GM23338 (cell line): ENCODE data around the gene SCTR. TPM values are rescaled to one million over a fixed set of nuclear protein-coding genes. Genes with fewer than 3 reads are reported as not detected.

Source experiments
- ATAC-seq: fragments of 200-7000 bp; cut with Tn5 transposase; 3 replicates; pipeline ENCODE4 v1.9.1; 2020
- DNase-seq: peaks from one replicate; pipeline ENCODE4 v3.0.0-alpha.2; 2015; ENCODE audit warnings: low spot score
- H2AFZ ChIP-seq: fragments of 200-600 bp; sonication (generic); 2 replicates; pipeline ENCODE4 v1.8.0; 2016; ENCODE audit warnings: antibody characterized with exemption, mild to moderate bottlenecking, moderate library complexity
- H3F3A ChIP-seq: fragments of 200-600 bp; sonication (generic); replicated peaks from 2 replicates; pipeline ENCODE4 v1.8.0; 2017; ENCODE audit warnings: antibody characterized with exemption, mixed run types, low read depth
- H3K27ac ChIP-seq: fragments of 200-600 bp; sonication (generic); 2 replicates; pipeline ENCODE4 v1.6.1; 2016; ENCODE audit warnings: low read depth
- H3K27me3 ChIP-seq: fragments of 200-600 bp; sonication (generic); 2 replicates; pipeline ENCODE4 v1.8.0; 2016; ENCODE audit warnings: mild to moderate bottlenecking, mixed run types, moderate library complexity; ENCODE audit not compliant: insufficient read depth
- H3K36me3 ChIP-seq: fragments of 200-600 bp; sonication (generic); 2 replicates; pipeline ENCODE4 v1.8.0; 2016; ENCODE audit warnings: mild to moderate bottlenecking; ENCODE audit not compliant: insufficient read depth
- H3K4me1 ChIP-seq: fragments of 200-600 bp; sonication (generic); 2 replicates; pipeline ENCODE4 v1.8.0; 2016; ENCODE audit warnings: mild to moderate bottlenecking, moderate library complexity; ENCODE audit not compliant: insufficient read depth
- H3K4me2 ChIP-seq: fragments of 200-600 bp; sonication (generic); 2 replicates; pipeline ENCODE4 v1.7.1; 2017; ENCODE audit warnings: mixed run types
- H3K4me3 ChIP-seq: fragments of 200-600 bp; sonication (generic); 2 replicates; pipeline ENCODE4 v1.6.1; 2016; ENCODE audit warnings: mixed run types
- H3K79me2 ChIP-seq: fragments of 200-600 bp; sonication (generic); replicated peaks from 2 replicates; pipeline ENCODE4 v1.8.0; 2017; ENCODE audit warnings: mild to moderate bottlenecking; ENCODE audit not compliant: insufficient read depth
- H3K9me2 ChIP-seq: fragments of 200-600 bp; sonication (generic); 2 replicates; pipeline ENCODE4 v1.8.0; 2017; ENCODE audit not compliant: insufficient read depth
- H4K20me1 ChIP-seq: fragments of 200-600 bp; sonication (generic); replicated peaks from 2 replicates; pipeline ENCODE4 v1.8.0; 2017; ENCODE audit warnings: mild to moderate bottlenecking; ENCODE audit not compliant: insufficient read depth
- H3K27ac Mint-ChIP-seq: 2 replicates; pipeline ENCODE4 v1.8.0; 2020; ENCODE audit warnings: inconsistent platforms, mild to moderate bottlenecking, moderate library complexity, mixed read lengths
- H3K27me3 Mint-ChIP-seq: 3 replicates; pipeline ENCODE4 v1.8.0; 2022; ENCODE audit warnings: low read depth, mild to moderate bottlenecking, moderate library complexity, mixed read lengths, inconsistent platforms; ENCODE audit not compliant: insufficient read depth, poor library complexity
- H3K36me3 Mint-ChIP-seq: 3 replicates; pipeline ENCODE4 v1.8.0; 2021; ENCODE audit warnings: low read depth, mild to moderate bottlenecking, inconsistent platforms, moderate library complexity, mixed read lengths
- H3K4me1 Mint-ChIP-seq: 3 replicates; pipeline ENCODE4 v1.8.0; 2020; ENCODE audit warnings: mild to moderate bottlenecking, inconsistent platforms, mixed read lengths
- H3K4me3 Mint-ChIP-seq: 3 replicates; pipeline ENCODE4 v1.8.0; 2021; ENCODE audit warnings: moderate library complexity, mild to moderate bottlenecking, inconsistent platforms, mixed read lengths
- H3K9me3 Mint-ChIP-seq: 3 replicates; pipeline ENCODE4 v1.8.0; 2020; ENCODE audit warnings: moderate library complexity, mild to moderate bottlenecking, inconsistent platforms, mixed read lengths
- CREB1 ChIP-seq: fragments of 250-450 bp; sonication (Bioruptor Pico); IDR thresholded peaks from 2 replicates; pipeline ENCODE4 v1.5.0; 2020; ENCODE audit warnings: low read depth, mild to moderate bottlenecking, moderate library complexity
- EZH2 ChIP-seq: fragments of 200-600 bp; sonication (generic); IDR thresholded peaks from one replicate; pipeline ENCODE4 v1.8.0; 2017; ENCODE audit warnings: antibody characterized with exemption, mild to moderate bottlenecking, low read depth; ENCODE audit not compliant: unreplicated experiment
- EZH2phosphoT487 ChIP-seq: fragments of 200-600 bp; sonication (generic); IDR thresholded peaks from one replicate; pipeline ENCODE4 v1.8.1; 2018; ENCODE audit warnings: antibody characterized with exemption; ENCODE audit not compliant: unreplicated experiment
- JUNB ChIP-seq: IDR thresholded peaks from one replicate; pipeline ENCODE4 v1.6.1; 2016; ENCODE audit warnings: antibody characterized with exemption; ENCODE audit not compliant: unreplicated experiment
- NANOG ChIP-seq: IDR thresholded peaks from 2 replicates; pipeline ENCODE4 v1.6.1; 2016; ENCODE audit warnings: antibody characterized with exemption, borderline replicate concordance
- POLR2AphosphoS5 ChIP-seq: IDR thresholded peaks from 2 replicates; pipeline ENCODE4 v1.6.1; 2016; ENCODE audit warnings: antibody characterized with exemption, low read depth
- ZNF114 ChIP-seq: fragments of 250-450 bp; sonication (Bioruptor Pico); IDR thresholded peaks from 2 replicates; pipeline ENCODE4 v1.5.0; 2020; ENCODE audit warnings: mild to moderate bottlenecking, moderate library complexity
- ZNF331 ChIP-seq: fragments of 250-450 bp; sonication (Bioruptor Pico); IDR thresholded peaks from 2 replicates; pipeline ENCODE4 v1.5.0; 2020; ENCODE audit warnings: low read depth, mild to moderate bottlenecking, moderate library complexity
- polyA plus RNA-seq: library from polyadenylated mRNA; unstranded; fragments of >200 nt; fragmentation: Nextera tagmentation; extraction: Ambion mirVana; gene quantifications from 2 replicates; pipeline ENCODE4 v1.2.1, GENCODE V29; 2016
- total RNA-seq: library from RNA; depleted of rRNA; stranded (reverse); fragments of >200 nt; shearing (Covaris generic); gene quantifications from 2 replicates; pipeline ENCODE4 v1.2.3, GENCODE V29; 2014
- TF ChIP-seq, protein P1 (sequence below), 2 experiments: fragments of 200-600 bp in 1 of 2; sonication (generic) in 1 of 2; conservative IDR thresholded peaks; 2 replicates each; pipeline versions ENCODE4 v1.5.1 to v1.6.1; 2016 to 2017; ENCODE audit warnings: antibody characterized with exemption in 2 of 2, low read depth in 2 of 2, mild to moderate bottlenecking in 2 of 2, moderate library complexity in 1 of 2
- TF ChIP-seq, protein P2 (sequence below): IDR thresholded peaks from 2 replicates; pipeline ENCODE4 v1.6.1; 2016; ENCODE audit warnings: antibody characterized with exemption
- TF ChIP-seq, protein P3 (sequence below): fragments of 250-450 bp; sonication (Bioruptor Pico); IDR thresholded peaks from 2 replicates; pipeline ENCODE4 v1.5.0; 2020; ENCODE audit warnings: mild to moderate bottlenecking, moderate library complexity
- TF ChIP-seq, protein P4 (sequence below): IDR thresholded peaks from one replicate; pipeline ENCODE4 v1.6.1; 2018; ENCODE audit warnings: antibody characterized with exemption; ENCODE audit not compliant: unreplicated experiment

The SCTR gene
- total and polyA plus RNA-seq, 2 experiments from 2014 or later, result not detected

DNA sequence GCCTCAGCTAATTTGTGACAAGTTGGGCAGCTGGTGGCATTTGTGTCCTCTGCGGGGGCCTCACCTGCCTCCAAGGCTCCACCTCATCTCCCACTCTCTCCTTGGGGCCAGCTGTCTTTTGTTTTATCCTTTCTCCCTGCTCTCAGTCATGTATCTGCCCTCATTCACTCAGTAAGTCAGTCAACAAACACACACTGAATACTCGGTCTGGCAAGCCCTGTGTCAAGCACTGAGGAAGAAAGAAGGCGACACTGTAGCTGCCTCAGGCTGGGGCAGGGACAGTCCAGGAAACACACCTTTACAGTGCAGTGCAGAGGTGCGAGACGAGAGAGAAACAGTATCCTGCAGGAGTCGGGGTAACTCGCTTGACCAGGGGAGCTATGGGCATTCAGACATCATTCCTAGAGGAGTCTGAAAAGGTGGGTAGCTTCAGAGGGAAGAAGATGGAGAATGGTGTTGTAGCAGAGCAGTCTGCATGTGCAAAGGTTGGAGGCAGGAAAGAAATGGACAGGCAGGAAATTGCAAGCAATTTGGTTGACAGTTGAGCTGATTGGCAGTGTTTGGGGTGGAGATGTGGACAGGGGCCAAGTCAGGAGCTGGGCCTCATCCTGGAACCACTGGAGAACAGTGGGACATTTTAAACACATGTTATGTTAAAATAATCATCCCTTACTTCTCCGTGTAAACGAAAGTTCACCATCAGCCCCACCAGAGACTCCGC lies 34.9 kb downstream of the SCTR start:
- no peak for TF ChIP-seq EZH2phosphoT487
- TF ChIP-seq, protein P1, sequence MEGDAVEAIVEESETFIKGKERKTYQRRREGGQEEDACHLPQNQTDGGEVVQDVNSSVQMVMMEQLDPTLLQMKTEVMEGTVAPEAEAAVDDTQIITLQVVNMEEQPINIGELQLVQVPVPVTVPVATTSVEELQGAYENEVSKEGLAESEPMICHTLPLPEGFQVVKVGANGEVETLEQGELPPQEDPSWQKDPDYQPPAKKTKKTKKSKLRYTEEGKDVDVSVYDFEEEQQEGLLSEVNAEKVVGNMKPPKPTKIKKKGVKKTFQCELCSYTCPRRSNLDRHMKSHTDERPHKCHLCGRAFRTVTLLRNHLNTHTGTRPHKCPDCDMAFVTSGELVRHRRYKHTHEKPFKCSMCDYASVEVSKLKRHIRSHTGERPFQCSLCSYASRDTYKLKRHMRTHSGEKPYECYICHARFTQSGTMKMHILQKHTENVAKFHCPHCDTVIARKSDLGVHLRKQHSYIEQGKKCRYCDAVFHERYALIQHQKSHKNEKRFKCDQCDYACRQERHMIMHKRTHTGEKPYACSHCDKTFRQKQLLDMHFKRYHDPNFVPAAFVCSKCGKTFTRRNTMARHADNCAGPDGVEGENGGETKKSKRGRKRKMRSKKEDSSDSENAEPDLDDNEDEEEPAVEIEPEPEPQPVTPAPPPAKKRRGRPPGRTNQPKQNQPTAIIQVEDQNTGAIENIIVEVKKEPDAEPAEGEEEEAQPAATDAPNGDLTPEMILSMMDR (conservative IDR thresholded peaks at IDR 0.05; ENCODE audit: low read depth in 2 of 2), result no peak
- no peak for TF ChIP-seq POLR2AphosphoS5
- TF ChIP-seq, protein P2, sequence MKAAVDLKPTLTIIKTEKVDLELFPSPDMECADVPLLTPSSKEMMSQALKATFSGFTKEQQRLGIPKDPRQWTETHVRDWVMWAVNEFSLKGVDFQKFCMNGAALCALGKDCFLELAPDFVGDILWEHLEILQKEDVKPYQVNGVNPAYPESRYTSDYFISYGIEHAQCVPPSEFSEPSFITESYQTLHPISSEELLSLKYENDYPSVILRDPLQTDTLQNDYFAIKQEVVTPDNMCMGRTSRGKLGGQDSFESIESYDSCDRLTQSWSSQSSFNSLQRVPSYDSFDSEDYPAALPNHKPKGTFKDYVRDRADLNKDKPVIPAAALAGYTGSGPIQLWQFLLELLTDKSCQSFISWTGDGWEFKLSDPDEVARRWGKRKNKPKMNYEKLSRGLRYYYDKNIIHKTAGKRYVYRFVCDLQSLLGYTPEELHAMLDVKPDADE, result no peak
- TF ChIP-seq, protein P3, sequence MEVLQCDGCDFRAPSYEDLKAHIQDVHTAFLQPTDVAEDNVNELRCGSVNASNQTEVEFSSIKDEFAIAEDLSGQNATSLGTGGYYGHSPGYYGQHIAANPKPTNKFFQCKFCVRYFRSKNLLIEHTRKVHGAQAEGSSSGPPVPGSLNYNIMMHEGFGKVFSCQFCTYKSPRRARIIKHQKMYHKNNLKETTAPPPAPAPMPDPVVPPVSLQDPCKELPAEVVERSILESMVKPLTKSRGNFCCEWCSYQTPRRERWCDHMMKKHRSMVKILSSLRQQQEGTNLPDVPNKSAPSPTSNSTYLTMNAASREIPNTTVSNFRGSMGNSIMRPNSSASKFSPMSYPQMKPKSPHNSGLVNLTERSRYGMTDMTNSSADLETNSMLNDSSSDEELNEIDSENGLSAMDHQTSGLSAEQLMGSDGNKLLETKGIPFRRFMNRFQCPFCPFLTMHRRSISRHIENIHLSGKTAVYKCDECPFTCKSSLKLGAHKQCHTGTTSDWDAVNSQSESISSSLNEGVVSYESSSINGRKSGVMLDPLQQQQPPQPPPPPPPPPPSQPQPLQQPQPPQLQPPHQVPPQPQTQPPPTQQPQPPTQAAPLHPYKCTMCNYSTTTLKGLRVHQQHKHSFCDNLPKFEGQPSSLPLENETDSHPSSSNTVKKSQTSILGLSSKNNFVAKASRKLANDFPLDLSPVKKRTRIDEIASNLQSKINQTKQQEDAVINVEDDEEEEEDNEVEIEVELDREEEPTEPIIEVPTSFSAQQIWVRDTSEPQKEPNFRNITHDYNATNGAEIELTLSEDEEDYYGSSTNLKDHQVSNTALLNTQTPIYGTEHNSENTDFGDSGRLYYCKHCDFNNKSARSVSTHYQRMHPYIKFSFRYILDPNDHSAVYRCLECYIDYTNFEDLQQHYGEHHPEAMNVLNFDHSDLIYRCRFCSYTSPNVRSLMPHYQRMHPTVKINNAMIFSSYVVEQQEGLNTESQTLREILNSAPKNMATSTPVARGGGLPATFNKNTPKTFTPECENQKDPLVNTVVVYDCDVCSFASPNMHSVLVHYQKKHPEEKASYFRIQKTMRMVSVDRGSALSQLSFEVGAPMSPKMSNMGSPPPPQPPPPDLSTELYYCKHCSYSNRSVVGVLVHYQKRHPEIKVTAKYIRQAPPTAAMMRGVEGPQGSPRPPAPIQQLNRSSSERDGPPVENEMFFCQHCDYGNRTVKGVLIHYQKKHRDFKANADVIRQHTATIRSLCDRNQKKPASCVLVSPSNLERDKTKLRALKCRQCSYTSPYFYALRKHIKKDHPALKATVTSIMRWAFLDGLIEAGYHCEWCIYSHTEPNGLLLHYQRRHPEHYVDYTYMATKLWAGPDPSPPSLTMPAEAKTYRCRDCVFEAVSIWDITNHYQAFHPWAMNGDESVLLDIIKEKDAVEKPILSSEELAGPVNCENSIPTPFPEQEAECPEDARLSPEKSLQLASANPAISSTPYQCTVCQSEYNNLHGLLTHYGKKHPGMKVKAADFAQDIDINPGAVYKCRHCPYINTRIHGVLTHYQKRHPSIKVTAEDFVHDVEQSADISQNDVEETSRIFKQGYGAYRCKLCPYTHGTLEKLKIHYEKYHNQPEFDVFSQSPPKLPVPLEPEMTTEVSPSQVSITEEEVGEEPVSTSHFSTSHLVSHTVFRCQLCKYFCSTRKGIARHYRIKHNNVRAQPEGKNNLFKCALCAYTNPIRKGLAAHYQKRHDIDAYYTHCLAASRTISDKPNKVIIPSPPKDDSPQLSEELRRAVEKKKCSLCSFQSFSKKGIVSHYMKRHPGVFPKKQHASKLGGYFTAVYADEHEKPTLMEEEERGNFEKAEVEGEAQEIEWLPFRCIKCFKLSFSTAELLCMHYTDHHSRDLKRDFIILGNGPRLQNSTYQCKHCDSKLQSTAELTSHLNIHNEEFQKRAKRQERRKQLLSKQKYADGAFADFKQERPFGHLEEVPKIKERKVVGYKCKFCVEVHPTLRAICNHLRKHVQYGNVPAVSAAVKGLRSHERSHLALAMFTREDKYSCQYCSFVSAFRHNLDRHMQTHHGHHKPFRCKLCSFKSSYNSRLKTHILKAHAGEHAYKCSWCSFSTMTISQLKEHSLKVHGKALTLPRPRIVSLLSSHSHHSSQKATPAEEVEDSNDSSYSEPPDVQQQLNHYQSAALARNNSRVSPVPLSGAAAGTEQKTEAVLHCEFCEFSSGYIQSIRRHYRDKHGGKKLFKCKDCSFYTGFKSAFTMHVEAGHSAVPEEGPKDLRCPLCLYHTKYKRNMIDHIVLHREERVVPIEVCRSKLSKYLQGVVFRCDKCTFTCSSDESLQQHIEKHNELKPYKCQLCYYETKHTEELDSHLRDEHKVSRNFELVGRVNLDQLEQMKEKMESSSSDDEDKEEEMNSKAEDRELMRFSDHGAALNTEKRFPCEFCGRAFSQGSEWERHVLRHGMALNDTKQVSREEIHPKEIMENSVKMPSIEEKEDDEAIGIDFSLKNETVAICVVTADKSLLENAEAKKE, result no peak
- no peak for TF ChIP-seq ZNF331 (CRISPR knock-in tag)
- TF ChIP-seq NANOG, result no peak
- TF ChIP-seq JUNB, result no peak
- TF ChIP-seq EZH2, result no peak
- TF ChIP-seq, protein P4, sequence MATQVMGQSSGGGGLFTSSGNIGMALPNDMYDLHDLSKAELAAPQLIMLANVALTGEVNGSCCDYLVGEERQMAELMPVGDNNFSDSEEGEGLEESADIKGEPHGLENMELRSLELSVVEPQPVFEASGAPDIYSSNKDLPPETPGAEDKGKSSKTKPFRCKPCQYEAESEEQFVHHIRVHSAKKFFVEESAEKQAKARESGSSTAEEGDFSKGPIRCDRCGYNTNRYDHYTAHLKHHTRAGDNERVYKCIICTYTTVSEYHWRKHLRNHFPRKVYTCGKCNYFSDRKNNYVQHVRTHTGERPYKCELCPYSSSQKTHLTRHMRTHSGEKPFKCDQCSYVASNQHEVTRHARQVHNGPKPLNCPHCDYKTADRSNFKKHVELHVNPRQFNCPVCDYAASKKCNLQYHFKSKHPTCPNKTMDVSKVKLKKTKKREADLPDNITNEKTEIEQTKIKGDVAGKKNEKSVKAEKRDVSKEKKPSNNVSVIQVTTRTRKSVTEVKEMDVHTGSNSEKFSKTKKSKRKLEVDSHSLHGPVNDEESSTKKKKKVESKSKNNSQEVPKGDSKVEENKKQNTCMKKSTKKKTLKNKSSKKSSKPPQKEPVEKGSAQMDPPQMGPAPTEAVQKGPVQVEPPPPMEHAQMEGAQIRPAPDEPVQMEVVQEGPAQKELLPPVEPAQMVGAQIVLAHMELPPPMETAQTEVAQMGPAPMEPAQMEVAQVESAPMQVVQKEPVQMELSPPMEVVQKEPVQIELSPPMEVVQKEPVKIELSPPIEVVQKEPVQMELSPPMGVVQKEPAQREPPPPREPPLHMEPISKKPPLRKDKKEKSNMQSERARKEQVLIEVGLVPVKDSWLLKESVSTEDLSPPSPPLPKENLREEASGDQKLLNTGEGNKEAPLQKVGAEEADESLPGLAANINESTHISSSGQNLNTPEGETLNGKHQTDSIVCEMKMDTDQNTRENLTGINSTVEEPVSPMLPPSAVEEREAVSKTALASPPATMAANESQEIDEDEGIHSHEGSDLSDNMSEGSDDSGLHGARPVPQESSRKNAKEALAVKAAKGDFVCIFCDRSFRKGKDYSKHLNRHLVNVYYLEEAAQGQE, result no peak
- TF ChIP-seq ZNF114 (CRISPR knock-in tag), result no peak
- TF ChIP-seq CREB1 (CRISPR knock-in tag), result no peak
- Histone ChIP-seq H3K79me2 (no peaks in the 10 kb centered on the region), H3K36me3 (no peaks in the 10 kb centered on the region), H3K27me3 (no peaks in the 10 kb centered on the region), H3K4me1 (no peaks in the 10 kb centered on the region), H3K4me2 (no peak overlapping the region), H4K20me1 (no peaks in the 10 kb centered on the region), H3F3A (no peaks in the 10 kb centered on the region), H3K27ac (no peak overlapping the region), H2AFZ (no peak overlapping the region), H3K4me3 (no peak overlapping the region), H3K9me2 (no peaks in the 10 kb centered on the region)
- no peak overlapping the region for H3K4me3 Mint-ChIP-seq
- H3K9me3 Mint-ChIP-seq, result no peaks in the 10 kb centered on the region
- H3K36me3 Mint-ChIP-seq, result no peaks in the 10 kb centered on the region
- no peak for DNase-seq
- H3K4me1 Mint-ChIP-seq, result peaks cover 22% of the 10 kb centered on the region
- no peak overlapping the region for H3K27ac Mint-ChIP-seq
- peaks cover 17% of the 10 kb centered on the region for H3K27me3 Mint-ChIP-seq
- no peak for ATAC-seq
